Breast epithelium (tissue), 3 donors: ENCODE results near the gene GNB1.

Experiments used
- POLR2A ChIP-seq: fragments of 450-650 bp; IDR thresholded peaks from one replicate; pipeline ENCODE4 v1.6.1; 2016; ENCODE audit warnings: antibody characterized with exemption, mild to moderate bottlenecking, moderate library complexity
- TF ChIP-seq, protein P1 (sequence below), 3 donors: fragments of 450-650 bp; IDR thresholded peaks; one replicate each; pipeline ENCODE4 v1.5.1; 2016 to 2017; ENCODE audit warnings: antibody characterized with exemption in 3 of 3, mild to moderate bottlenecking in 3 of 3, moderate library complexity in 3 of 3

DNA sequence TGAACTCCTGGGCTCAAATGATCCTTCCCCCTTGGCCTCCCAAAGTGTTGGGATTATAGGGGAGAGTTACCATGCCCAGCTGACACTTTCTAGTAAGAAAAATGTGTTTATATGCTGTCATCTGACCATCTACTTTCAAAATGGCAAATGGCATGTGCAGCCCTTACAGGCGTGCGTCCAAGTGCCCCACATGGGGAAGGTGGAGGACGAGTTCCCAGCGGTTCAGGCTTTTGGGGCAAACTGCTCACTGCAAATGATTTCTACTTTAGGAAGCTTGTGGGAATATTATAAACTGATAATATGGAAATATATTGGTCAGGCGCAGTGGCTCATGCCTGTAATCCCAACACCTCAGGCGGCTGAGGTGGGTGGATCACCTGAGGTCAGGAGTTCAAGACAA lies 71.1 kb downstream of the GNB1 start:
- TF ChIP-seq, protein P1, sequence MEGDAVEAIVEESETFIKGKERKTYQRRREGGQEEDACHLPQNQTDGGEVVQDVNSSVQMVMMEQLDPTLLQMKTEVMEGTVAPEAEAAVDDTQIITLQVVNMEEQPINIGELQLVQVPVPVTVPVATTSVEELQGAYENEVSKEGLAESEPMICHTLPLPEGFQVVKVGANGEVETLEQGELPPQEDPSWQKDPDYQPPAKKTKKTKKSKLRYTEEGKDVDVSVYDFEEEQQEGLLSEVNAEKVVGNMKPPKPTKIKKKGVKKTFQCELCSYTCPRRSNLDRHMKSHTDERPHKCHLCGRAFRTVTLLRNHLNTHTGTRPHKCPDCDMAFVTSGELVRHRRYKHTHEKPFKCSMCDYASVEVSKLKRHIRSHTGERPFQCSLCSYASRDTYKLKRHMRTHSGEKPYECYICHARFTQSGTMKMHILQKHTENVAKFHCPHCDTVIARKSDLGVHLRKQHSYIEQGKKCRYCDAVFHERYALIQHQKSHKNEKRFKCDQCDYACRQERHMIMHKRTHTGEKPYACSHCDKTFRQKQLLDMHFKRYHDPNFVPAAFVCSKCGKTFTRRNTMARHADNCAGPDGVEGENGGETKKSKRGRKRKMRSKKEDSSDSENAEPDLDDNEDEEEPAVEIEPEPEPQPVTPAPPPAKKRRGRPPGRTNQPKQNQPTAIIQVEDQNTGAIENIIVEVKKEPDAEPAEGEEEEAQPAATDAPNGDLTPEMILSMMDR (IDR thresholded peaks at IDR 0.05): no peak
- no peak for TF ChIP-seq POLR2A
